ENCODE measurements around the gene MYRIP. TPM values are rescaled to one million over a fixed set of nuclear protein-coding genes. Genes with fewer than 3 reads are reported as not detected.

MYRIP gene
- total RNA-seq, 1 experiment from 2014 or later: not detected

DNA sequence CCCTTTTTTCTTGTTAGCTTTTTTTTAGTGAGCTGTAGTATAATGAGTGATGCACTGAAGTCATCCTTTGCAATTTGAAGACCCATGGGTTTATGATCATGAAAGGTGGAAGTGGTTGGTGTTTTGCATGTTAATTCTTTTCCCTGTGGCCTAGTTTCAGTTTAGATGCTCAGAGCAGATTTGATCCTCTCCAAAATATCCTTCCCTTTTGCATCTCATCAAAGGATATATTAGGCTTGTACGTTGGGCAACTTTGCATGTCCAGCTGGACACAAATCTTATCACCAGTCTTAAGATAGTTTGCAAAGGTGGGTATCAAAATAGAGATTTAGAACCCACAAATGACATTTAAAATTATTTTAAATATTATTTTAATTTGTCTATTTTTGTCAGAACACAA lies 72.7 kb downstream of the MYRIP start:
- DNase-seq (ENCODE audit: low spot score): no peak
- in situ Hi-C loops (cut with HindIII; ENCODE audit: low sequenced_read_pairs): no loop called here

DNA sequence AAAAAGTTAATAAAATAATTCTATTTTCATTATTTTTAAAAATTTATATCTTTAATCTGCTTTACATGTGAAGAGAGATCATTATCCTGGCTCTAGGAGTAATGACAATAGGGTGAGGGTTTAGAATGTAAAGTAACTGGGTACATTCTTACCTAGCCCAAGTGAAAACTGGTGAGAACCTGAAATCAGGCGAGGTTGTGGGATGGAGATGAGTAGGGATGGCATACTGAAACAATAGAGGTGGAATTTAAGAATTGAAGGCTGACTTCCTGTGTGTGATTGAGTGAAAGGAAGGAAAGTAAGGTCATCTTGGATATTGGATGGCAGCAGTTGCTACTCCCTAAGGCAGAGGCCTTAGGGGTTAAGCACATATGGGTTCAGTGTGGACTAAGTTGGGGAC lies 82.7 kb downstream of the MYRIP start:
- in situ Hi-C loops (cut with HindIII; ENCODE audit: low sequenced_read_pairs): no loop called here
- no peak for DNase-seq (ENCODE audit: low spot score)

DNA sequence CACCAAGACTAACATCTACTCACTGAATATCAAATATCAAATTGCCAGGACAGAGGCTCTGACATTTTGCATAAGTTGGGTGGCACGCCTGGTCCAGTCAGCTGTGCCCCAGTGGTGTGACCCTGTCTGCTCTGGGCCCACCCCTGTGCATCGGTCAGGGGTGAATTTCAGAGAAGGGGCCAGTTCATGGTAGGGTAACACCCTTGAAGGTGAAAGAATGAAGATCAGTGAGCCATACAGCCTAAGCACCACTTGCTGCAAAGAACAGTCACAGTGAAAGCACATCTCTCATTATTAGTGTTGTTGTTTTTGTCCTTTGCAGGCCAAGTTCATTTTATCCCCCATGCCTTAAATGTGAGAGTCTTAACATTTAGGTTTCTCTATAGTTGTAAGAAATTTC lies 86.8 kb downstream of the MYRIP start:
- in situ Hi-C loops (cut with HindIII; ENCODE audit: low sequenced_read_pairs): no loop called here
- DNase-seq (ENCODE audit: low spot score): no peak

DNA sequence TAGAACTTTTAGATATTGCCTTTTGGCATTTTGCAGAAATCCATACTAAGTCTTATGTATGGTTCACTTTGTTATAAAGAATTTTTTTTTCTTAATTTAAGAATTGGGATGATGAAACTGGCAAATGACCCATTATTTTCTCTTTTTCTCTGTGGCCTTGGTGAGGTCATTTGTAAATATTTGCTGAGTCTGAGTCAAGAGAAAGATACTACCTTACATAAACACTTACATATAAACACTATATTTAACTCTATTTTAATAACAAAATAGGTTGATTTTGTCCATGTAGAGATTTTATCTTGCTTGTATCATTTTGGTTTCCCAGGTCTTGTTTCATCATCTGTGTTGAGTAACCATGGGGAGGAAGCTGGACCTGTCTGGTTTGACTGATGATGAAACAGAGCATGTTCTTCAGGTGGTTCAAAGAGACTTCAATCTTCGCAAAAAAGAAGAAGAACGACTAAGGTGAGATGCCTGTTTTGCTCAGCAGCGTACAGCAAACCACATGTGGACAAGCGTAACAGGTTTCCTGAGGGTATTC lies 91.1 kb downstream of the MYRIP start:
- in situ Hi-C loops (cut with HindIII; ENCODE audit: low sequenced_read_pairs): no loop called here

DNA sequence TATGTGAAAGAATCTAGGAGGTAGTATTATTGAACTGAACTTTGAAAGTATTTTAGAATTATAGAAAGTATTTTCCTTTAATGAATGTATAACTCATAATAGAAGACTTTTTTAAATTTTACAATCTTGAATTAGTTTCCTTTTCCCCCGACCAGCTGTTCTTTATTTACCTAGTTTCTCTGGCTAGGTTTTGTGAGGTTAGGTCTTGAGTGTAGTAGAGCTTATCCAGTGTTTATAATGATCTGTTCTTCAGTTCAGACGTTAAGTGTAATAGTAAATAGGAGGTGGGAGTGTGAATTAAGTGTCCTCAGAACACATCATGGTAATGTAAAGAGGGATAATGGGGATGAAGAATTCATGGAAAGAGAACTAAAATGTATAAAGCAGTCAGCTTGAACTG lies 93.8 kb downstream of the MYRIP start:
- in situ Hi-C loops (cut with HindIII; ENCODE audit: low sequenced_read_pairs): no loop called here

More for the DNA sequence above, 91.1 kb downstream of the MYRIP start:
- no peak for DNase-seq (ENCODE audit: low spot score)

DNA sequence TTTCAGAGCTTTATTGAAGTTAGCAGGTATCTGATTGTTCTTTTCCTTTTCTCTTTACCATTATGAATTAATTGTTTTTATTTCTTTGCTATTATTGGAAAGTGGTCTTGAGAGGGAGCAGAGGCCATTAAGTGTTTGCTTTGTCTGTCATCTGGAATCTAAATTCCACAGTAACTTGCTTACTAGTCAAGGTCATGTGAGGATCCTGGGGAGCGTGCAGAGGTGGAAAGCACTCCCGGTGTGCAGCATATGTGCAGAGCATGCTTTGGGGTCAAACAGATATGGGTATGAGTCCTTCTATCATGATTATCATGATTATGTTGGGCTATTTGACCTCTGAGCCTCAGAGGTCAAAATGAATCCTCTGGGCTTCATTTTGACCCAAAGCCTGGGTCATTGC lies 96.4 kb downstream of the MYRIP start:
- in situ Hi-C loops (cut with HindIII; ENCODE audit: low sequenced_read_pairs): no loop called here

More for the DNA sequence above, 93.8 kb downstream of the MYRIP start:
- DNase-seq (ENCODE audit: low spot score): no peak

DNA sequence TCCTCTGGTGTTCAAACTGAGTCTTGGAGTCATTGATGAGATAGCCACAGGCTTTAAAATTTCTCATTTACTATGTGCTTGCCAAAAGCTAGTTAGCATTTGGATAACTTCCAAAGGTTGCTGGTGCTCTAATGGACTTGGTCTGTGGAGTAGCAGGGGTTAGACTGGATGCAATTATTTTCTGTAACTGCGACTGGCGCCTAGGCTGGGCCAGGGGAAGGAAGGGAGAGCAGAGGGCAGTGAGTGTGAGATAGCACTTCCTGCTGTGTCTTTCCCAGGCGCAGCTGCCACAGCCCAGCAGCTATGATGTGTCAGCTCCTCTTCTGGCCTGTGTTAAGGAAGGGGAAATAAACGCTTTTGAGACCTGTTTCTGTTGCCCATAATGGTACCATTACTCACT lies 98.6 kb downstream of the MYRIP start:
- DNase-seq (ENCODE audit: low spot score): peak; percentile 64
- in situ Hi-C loops (cut with HindIII; ENCODE audit: low sequenced_read_pairs): no loop called here

More for the DNA sequence above, 96.4 kb downstream of the MYRIP start:
- no peak for DNase-seq (ENCODE audit: low spot score)

DNA sequence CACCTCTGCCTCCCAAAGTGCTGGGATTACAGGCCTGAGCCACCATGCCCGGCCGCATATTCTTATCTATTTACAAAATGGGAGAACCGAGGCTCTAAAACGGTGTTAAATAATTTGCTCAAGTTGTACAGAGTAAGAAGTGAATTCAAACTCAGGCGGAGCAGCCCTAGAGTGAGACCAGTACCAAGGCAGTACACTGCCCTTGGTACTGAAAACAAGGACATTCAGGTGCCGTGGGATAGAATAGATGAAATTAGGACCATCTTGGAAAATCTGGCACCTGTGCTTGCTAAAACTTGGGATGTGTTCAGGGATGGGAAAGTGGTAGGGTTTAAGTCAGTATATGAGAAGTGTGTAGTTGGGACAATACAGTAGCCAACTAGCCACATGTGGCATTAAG lies 100.7 kb downstream of the MYRIP start:
- in situ Hi-C loops (cut with HindIII; ENCODE audit: low sequenced_read_pairs): no loop called here
- no peak for DNase-seq (ENCODE audit: low spot score)

DNA sequence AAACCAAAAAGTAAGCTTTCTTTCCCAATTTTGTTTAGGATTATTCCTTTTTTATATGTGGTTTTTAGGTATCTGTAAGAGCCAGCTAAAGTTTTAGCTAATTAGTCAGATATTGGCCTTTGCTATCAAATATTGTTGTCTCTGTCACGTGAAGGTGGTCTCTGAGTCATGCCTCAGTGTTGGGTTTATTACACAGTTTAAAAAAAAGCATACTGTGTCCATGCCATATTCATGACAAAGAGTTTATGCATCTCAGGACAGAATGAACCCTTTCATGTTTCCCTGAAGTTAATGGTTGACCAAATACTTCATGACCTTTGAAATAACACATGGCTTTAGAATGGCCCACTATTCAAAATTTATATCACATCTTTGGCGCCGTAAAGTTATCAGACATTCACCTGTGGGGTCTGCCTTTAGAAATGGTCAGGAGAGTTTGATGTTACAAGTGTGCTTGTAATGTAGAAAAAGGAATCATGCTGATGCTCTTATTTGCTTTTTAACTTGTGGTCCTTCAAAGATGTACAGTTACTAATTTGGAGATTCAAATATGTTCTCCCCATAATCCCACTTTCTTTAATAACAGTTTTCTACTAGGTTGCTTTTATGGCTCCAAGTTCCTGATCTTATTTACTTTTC lies 101.5 kb downstream of the MYRIP start:
- in situ Hi-C loops (cut with HindIII; ENCODE audit: low sequenced_read_pairs): no loop called here
- DNase-seq (ENCODE audit: low spot score): no peak

DNA sequence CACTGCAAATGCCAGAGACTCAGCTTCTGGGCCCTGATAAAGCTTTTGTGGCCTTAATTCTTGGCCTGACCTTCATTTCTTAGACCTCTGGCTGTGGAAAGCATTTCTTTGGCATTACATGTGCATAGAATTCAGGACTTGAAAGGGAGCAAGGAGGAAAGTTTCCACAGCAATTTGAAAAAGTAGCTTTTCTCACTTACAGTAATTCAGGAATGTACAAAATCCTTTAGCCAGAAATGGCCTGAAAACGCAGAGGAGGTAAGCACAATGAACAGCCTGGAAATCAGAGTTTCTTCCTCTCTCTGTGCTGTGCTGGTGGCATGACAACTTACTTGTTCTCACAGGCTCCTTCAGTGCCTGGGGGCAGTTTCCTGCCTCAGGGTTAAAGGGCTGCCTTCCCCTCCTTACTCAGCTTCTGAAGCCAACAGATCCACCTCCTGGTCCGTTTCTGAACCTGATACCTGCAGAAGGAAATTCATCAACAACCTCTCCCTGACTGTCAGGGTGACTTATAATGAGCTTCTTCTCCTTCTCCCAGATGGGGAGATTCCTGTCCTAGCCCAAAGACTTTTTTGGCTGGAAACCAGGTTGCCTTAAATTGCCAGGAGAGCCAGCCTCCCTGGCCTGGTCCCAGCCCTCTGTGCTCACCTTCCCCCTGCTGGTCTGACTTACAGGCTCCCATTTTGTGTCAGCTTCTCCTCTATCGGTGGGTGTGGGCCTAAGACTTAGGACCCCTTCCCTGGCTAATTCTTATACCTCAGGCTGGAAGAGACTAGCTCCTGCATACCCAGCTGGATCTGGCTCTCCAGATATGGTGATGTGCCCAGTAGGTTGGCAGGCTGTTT lies 102.3 kb downstream of the MYRIP start:
- no peak for DNase-seq (ENCODE audit: low spot score)
- in situ Hi-C loops (cut with HindIII; ENCODE audit: low sequenced_read_pairs): no loop called here

DNA sequence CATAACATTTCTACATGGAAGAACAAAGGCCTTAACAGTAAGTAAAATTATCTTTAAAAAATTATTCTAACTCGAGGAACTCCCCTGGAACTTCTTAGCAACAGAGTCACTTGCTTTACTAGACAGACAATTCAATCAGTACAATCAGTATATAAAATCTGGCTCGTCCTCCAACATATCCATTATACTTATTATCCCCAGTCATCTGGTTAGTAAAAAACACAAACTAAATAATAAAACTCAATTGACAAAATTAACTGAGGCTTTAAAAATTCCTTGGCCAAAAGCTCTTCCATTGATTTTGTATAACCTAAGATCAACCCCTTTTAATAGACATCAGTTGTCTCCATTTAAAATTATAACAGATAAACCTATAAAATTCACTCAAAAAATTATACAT lies 105.6 kb downstream of the MYRIP start:
- in situ Hi-C loops (cut with HindIII; ENCODE audit: low sequenced_read_pairs): no loop called here
- DNase-seq (ENCODE audit: low spot score): no peak

DNA sequence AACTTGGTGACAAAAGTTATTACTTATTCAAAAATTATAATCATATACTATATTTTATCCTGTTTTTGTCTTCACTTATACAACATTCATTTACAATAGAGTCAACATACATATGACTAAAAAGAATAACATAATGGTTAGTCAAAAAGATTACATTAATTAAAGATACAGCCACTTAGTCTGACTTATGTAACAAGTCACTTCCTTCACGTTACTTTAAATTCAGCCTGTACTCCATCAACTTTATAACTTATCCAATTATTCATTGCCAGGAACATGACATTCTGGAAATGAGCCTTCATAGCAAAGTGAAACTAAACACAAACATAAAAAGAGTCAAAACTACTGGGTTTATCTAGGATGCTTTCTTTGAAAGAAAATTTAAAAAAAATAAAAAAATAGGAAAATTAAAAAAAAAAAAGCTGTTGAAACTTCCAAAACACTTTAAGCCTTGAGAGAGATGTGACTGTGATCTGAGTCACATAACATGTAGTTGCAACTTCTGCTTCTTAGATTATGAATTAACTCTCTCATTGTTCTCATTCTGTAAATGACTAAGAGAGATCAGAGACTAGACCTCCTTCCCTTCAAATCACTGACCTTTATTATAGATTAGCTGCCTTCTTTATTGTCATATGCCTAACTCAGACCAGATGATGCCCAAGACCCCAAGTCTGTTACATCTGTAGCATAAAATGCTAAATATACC lies 107.8 kb downstream of the MYRIP start:
- in situ Hi-C loops (cut with HindIII; ENCODE audit: low sequenced_read_pairs): no loop called here
- DNase-seq (ENCODE audit: low spot score): no peak

DNA sequence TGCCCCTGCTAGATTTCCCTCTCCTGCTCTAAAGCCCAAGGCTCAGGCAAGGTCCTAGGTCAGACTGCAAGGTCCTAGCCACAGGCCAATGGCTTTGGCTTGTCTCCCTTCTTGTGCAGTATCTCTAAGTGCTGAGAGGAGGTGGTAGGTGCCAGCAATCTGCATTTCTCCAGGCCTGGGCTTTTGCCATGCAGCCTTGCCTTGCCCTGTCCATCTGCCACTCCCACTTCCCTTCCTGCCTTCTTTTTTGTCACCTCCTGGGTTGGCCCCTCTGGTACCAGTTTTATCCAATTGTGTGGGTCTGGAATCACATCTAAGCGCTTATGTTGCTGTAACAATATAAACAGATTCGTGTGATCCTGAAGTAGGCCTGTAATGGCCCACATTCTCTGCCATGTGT lies 109.9 kb downstream of the MYRIP start:
- peak; percentile 75 for DNase-seq (ENCODE audit: low spot score)
- in situ Hi-C loops (cut with HindIII; ENCODE audit: low sequenced_read_pairs): no loop called here

DNA sequence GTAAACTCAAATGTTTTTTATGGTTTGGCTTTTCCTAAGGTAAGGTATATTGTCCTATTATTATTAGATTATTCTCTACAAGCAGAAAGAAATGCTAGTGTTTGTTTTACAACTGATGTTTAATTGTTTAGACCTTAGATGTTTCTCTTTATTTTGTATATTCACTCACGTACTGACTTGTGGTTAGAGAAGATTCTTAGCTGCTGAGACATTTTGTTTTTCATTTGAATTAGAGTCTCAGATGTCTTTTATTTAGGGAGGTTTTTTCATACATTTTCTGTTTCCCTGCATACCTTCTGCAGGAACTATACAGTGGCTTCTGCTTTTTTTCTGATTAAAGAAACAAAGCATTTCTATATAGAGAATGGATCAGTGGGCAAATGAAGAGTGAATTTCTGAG lies 110.9 kb downstream of the MYRIP start:
- DNase-seq (ENCODE audit: low spot score): no peak
- in situ Hi-C loops (cut with HindIII; ENCODE audit: low sequenced_read_pairs): no loop called here

DNA sequence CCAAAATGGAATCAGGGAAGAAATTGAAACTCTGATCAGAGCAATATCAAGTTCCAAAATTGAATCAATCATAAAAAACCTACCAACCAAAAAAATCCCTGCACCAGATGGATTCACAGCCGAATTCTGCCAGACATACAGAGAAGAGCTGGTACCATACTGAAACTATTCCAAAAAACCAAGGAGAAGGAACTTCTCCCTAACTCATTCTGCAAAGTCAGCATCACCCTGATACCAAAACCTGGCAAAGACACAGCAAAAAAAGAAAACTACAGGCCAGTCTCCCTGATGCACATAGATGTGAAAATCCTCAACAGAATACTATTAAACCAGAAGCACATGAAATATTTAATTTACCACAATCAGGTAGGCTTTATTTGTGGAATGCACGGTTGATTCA lies 118.1 kb downstream of the MYRIP start:
- peak; percentile 58 for DNase-seq (ENCODE audit: low spot score)
- in situ Hi-C loops (cut with HindIII; ENCODE audit: low sequenced_read_pairs): no loop called here

DNA sequence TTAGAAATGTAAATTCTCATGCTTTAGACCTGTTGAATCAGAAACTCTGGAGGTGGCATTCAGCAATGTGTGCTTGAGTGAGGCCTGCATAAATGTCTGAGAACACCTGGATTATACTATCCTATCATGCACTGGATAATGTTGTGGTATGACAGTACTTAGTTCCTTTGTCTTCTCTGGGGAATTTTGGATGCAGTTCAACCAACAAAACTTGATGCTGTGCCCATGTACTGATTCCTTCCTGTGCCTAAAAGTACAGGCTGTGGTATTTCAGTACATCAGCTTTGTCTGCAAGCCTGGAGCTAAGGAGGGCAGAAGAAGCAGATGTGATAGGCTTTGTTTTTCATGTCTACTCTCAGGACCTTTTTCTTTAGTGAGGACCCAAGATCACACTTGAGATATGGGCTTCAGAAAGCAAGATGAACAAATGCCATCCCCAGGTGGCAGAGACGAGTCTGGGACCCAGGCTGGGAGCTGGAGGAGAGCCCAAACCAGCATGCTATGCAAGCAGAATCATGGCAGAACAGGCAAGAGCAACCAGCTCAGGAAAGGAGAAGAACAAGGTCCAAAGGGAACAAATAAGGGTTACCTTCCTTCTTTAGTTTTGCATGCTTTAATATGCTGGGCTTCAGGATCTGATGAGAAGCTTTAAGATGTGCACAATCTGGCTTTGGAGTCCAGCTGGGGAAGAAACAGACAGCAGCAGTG lies 124.7 kb downstream of the MYRIP start:
- in situ Hi-C loops (cut with HindIII; ENCODE audit: low sequenced_read_pairs): no loop called here
- peak; percentile 75 for DNase-seq (ENCODE audit: low spot score)

DNA sequence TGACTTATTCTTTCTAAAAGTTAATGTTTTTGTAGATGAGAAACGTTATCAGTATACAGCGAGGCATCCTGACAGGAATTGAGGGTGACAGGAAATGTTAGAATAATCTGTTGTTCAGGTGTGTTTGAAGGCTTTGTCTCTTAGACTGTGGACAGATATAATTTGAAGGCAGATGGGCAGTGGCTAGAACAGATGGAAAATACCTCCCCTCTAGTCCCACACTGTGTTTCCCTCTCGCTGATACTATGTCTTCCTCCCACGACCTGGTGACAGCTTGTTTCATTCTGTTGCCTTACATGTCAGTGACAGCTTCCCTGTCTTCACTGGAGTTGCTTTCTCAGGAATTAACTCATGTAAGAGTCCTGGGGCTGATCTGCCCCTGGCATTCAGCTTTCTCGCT lies 125.3 kb downstream of the MYRIP start:
- in situ Hi-C loops (cut with HindIII; ENCODE audit: low sequenced_read_pairs): no loop called here
- DNase-seq (ENCODE audit: low spot score): peak; percentile 95

DNA sequence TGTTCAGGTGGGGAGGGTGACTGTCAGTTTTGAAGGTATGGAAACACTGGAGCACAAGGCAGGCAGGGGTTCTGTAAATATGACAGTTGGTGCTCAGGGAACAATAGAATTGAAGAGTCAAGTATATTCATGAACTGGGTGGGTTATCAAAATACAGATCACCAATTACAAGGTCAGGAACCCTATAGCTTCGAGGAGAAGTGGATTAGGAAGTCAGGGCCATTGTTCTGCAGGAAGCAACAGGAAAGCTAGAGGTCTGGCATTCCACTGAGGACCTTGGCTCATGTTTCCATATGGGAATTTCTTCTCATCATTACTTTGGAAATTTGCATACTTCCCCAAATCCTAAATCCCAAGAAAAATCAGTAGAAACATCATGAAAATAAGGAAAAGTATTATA lies 125.9 kb downstream of the MYRIP start:
- no peak for DNase-seq (ENCODE audit: low spot score)
- in situ Hi-C loops (cut with HindIII; ENCODE audit: low sequenced_read_pairs): no loop called here

DNA sequence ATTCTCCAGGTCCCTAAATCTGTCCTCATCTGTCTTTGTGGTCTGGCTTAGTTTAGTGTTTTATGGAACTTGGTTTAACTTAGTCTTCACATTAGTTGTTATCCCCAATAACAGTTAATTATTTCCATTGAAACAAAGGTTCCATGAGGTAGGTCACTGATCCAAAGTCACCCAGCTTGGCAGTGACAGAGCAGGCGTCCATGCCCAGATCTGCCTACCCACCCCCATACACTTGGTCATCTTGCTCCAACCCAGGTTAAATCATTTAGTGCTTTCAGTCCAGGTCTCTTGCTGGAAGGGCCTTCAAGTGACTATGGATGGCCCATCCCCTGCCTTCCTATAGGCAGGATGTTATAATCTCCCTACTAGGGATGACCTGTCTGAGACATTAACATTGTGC lies 127.4 kb downstream of the MYRIP start:
- in situ Hi-C loops (cut with HindIII; ENCODE audit: low sequenced_read_pairs): no loop called here
- DNase-seq (ENCODE audit: low spot score): no peak

Data from G401 (cell line).